HL-60 (cell line): ENCODE data around the gene MAGOHB.

Experiments
- GABPA ChIP-seq: IDR thresholded peaks from 2 replicates; pipeline ENCODE4 v1.6.1; 2012; ENCODE audit warnings: low read depth
- POLR2AphosphoS5 ChIP-seq: IDR thresholded peaks from 2 replicates; pipeline ENCODE4 v1.6.1; 2012; ENCODE audit warnings: low read depth
- TF ChIP-seq, protein P1 (sequence below): IDR thresholded peaks from one replicate; pipeline ENCODE4 v1.5.1; 2011; ENCODE audit warnings: low read length, control low read depth, inconsistent platforms; ENCODE audit not compliant: insufficient read depth
- TF ChIP-seq, protein P2 (sequence below): IDR thresholded peaks from 2 replicates; pipeline ENCODE4 v1.6.1; 2012; ENCODE audit warnings: low read depth; ENCODE audit not compliant: insufficient replicate concordance

DNA sequence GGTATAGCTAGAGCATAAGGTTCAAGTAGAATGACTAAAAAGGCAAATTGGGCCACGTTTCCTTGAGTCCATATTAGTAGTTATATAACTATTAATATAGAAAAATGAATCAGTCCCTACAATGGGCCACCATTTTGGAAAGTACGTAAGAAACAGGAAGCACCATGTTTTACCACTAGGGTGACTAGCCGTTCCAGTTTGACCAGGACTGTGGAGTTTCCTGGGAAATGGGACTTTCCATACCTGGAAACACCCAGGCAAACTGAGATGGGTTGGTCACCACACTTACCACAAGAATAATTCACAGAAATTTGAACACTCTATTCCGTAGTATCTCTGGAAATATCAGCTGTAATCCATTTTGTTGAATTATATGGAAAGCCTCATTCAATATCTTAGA, 2.1 kb upstream of the MAGOHB start:
- TF ChIP-seq, protein P1, sequence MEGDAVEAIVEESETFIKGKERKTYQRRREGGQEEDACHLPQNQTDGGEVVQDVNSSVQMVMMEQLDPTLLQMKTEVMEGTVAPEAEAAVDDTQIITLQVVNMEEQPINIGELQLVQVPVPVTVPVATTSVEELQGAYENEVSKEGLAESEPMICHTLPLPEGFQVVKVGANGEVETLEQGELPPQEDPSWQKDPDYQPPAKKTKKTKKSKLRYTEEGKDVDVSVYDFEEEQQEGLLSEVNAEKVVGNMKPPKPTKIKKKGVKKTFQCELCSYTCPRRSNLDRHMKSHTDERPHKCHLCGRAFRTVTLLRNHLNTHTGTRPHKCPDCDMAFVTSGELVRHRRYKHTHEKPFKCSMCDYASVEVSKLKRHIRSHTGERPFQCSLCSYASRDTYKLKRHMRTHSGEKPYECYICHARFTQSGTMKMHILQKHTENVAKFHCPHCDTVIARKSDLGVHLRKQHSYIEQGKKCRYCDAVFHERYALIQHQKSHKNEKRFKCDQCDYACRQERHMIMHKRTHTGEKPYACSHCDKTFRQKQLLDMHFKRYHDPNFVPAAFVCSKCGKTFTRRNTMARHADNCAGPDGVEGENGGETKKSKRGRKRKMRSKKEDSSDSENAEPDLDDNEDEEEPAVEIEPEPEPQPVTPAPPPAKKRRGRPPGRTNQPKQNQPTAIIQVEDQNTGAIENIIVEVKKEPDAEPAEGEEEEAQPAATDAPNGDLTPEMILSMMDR: no peak
- TF ChIP-seq, protein P2, sequence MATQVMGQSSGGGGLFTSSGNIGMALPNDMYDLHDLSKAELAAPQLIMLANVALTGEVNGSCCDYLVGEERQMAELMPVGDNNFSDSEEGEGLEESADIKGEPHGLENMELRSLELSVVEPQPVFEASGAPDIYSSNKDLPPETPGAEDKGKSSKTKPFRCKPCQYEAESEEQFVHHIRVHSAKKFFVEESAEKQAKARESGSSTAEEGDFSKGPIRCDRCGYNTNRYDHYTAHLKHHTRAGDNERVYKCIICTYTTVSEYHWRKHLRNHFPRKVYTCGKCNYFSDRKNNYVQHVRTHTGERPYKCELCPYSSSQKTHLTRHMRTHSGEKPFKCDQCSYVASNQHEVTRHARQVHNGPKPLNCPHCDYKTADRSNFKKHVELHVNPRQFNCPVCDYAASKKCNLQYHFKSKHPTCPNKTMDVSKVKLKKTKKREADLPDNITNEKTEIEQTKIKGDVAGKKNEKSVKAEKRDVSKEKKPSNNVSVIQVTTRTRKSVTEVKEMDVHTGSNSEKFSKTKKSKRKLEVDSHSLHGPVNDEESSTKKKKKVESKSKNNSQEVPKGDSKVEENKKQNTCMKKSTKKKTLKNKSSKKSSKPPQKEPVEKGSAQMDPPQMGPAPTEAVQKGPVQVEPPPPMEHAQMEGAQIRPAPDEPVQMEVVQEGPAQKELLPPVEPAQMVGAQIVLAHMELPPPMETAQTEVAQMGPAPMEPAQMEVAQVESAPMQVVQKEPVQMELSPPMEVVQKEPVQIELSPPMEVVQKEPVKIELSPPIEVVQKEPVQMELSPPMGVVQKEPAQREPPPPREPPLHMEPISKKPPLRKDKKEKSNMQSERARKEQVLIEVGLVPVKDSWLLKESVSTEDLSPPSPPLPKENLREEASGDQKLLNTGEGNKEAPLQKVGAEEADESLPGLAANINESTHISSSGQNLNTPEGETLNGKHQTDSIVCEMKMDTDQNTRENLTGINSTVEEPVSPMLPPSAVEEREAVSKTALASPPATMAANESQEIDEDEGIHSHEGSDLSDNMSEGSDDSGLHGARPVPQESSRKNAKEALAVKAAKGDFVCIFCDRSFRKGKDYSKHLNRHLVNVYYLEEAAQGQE: no peak
- TF ChIP-seq GABPA (no peak), POLR2AphosphoS5 (no peak)
